Measurements from ENCODE around the gene SHD. TPM values are rescaled to one million over a fixed set of nuclear protein-coding genes. Genes with fewer than 3 reads are reported as not detected.
A peak's percentile ranks its signal among the peaks of the same experiment; 100 is the strongest.

SHD gene
- total RNA-seq, 2 donors from 2014 or later = not detected

- DNase-seq = peak; percentile 99 to 100 (median 99)
- peaks cover 16% of the 10 kb centered on the region for H3K4me1 ChIP-seq
- no peaks in the 10 kb centered on the region for H3K9me3 ChIP-seq
- TF ChIP-seq CTCF (IDR thresholded peaks at IDR 0.05) (peak in 6 of 7 experiments; percentile 9 to 73 (median 58)), POLR2A (IDR thresholded peaks at IDR 0.05) (peak in 2 of 3 donors; percentile 71 to 79)
- H3K27me3 ChIP-seq = no peaks in the 10 kb centered on the region
- 0 to 1% methylated on average over 30 to 41 of the region's 45 CpGs for WGBS, 2 donors
- H3K36me3 ChIP-seq (replicated peaks in 1 of 2; ENCODE audit: insufficient read depth in 1 of 2, low read depth in 2 of 2) = peaks cover 14 to 17% of the 10 kb centered on the region in 2 donors
- peak; percentile 97 for ATAC-seq
- H3K4me3 ChIP-seq = peak within 1 kb of the TSS; percentile 33 to 57
- H3K27ac ChIP-seq = peak within 1 kb of the TSS; percentile 87 to 99 (median 96)
- intact Hi-C loops (cut with DNase I) = no loop called here
These were observed 32.1 kb upstream of the SHD start, which contains the start of gene YJU2 for GRCh38 chr19:4246767-4247593. YJU2 (plus strand) TSS chr19:4247080; CDS start chr19:4247147, 67 bp downstream.

GRCh38 chr19:4256563-4256962, 22.5 kb upstream of the SHD start:
- ATAC-seq (no peak), DNase-seq (no peak)
- H3K27me3 ChIP-seq = no peaks in the 10 kb centered on the region
- H3K9me3 ChIP-seq = no peaks in the 10 kb centered on the region
- WGBS, 2 donors = 96 to 100% methylated on average over 1 to 4 of the region's 4 CpGs
- peaks cover 26 to 32% of the 10 kb centered on the region in 2 donors for H3K36me3 ChIP-seq (replicated peaks in 1 of 2; ENCODE audit: insufficient read depth in 1 of 2, low read depth in 2 of 2)
- no peak for TF ChIP-seq CTCF (IDR thresholded peaks at IDR 0.05)
- no peak for TF ChIP-seq POLR2A (IDR thresholded peaks at IDR 0.05)
- H3K27ac ChIP-seq = no peak overlapping the region
- H3K4me1 ChIP-seq = no peaks in the 10 kb centered on the region
- H3K4me3 ChIP-seq = no peak overlapping the region
- intact Hi-C loops (cut with DNase I) = no loop called here

GRCh38 chr19:4257025-4257424, 22.0 kb upstream of the SHD start:
- H3K4me1 ChIP-seq = no peaks in the 10 kb centered on the region
- H3K9me3 ChIP-seq = no peaks in the 10 kb centered on the region
- intact Hi-C loops (cut with DNase I) = no loop called here
- H3K27ac ChIP-seq = no peak overlapping the region
- peaks cover 30 to 36% of the 10 kb centered on the region in 2 donors for H3K36me3 ChIP-seq (replicated peaks in 1 of 2; ENCODE audit: insufficient read depth in 1 of 2, low read depth in 2 of 2)
- no peaks in the 10 kb centered on the region for H3K27me3 ChIP-seq
- WGBS, 2 donors = 88 to 90% methylated on average over 6 of the region's 6 CpGs
- ATAC-seq (no peak), DNase-seq (no peak)
- H3K4me3 ChIP-seq = no peak overlapping the region
- TF ChIP-seq POLR2A (IDR thresholded peaks at IDR 0.05) (no peak), CTCF (IDR thresholded peaks at IDR 0.05) (no peak)

GRCh38 chr19:4258181-4258580, 20.9 kb upstream of the SHD start:
- H3K36me3 ChIP-seq (replicated peaks in 1 of 2; ENCODE audit: insufficient read depth in 1 of 2, low read depth in 2 of 2) = peaks cover 26 to 43% of the 10 kb centered on the region in 2 donors
- intact Hi-C loops (cut with DNase I) = no loop called here
- ATAC-seq = no peak

More at GRCh38 chr19:4258181-4258580, 20.9 kb upstream of the SHD start:
- H3K9me3 ChIP-seq = no peaks in the 10 kb centered on the region
- H3K27ac ChIP-seq = no peak overlapping the region
- no peaks in the 10 kb centered on the region for H3K27me3 ChIP-seq
- H3K4me3 ChIP-seq = no peak overlapping the region
- no peak for DNase-seq
- WGBS, 2 donors = 89 to 98% methylated on average over 20 to 28 of the region's 28 CpGs
- no peaks in the 10 kb centered on the region for H3K4me1 ChIP-seq
- TF ChIP-seq CTCF (IDR thresholded peaks at IDR 0.05) = no peak
- no peak for TF ChIP-seq POLR2A (IDR thresholded peaks at IDR 0.05)

All from body of pancreas (tissue), 4 donors.